HG03469 (cell line): ENCODE measurements around the gene ELMO3.

Source experiments
- ATAC-seq: cut with Tn5 transposase; IDR thresholded peaks from one replicate; pipeline ENCODE4 v1.9.1; 2021; ENCODE audit warnings: mild to moderate bottlenecking, moderate library complexity, moderate number of reproducible peaks; ENCODE audit not compliant: unreplicated experiment

ELMO3 gene

DNA sequence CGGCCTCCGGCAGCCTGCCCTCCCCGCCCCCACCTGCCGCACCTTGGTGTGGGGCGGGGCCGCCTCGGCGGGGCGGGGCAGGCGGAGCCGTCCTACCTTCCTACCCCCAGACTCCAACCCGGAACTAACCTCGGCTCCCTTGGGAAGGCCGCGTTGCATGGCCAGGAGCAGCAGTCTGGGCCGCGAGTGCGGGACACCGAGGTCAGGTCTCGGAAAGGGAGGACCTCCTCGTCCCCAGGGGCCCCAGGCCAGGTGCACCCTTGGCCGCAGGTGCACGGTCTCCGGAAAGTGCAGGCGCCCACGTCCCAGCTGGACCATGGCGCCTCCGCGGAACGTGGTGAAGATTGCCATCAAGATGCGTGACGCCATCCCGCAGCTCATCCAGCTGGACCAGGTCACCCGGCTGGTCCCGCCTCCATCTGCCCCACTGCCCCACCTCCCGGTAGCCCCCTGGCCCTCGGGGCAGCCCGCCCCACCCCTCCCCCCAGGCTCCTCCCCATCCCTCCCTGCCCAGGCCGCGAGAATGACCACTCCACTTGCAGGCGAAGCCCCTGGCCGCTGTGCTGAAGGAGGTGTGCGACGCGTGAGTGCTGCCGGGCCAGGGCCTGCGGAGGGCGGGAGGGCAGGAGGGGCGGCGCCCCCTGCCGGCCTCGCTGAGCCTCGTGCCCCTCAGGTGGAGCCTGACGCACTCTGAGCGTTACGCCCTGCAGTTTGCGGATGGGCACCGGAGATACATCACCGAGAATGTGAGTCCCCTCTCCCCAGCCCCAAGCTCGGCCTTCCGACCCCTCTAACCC lies at the start of gene ELMO3:
Gene ELMO3, plus strand, starts transcription at position 121 of the 797 bp plus-strand sequence. Its CDS starts 196 bp downstream, at position 317.
- ATAC-seq, result no peak

DNA sequence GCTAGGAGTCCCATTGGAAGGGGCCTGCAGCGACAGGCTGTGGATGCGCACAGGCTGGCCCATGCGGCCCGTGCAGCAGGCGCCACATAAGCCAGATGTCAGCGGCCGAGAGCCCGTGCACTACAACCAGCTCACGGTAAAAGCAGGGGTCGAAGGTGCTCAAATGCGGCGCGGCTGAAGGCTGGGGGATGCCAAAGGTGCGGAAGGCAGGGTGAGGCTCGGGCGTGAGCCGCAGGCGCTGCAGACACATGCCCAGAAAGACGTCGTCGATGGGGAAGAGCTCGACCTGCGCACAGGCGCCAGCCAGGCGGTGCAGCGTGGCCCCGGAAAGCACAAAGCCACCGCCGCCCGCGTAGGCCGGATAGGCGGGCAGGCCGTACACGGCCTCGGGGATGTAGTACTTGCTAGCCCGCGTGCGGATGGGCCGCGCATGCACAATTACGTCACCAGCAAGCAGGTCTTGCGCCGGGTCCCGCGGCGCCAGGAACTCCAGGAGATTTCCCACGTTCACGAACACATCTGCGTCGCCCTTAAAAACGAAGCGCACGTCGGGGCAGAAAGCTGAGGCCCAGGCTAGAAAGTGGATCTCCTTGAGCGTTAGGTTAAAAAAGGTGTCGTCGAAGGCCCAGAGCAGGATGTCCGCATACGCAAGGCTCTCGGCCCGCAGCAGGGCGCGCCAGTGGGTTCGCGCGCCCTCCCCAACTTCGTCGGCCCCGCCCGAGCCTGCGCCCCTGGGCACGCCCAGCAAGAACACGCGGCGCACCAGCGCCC lies 49.5 kb upstream of the ELMO3 start:
- no peak for ATAC-seq

DNA sequence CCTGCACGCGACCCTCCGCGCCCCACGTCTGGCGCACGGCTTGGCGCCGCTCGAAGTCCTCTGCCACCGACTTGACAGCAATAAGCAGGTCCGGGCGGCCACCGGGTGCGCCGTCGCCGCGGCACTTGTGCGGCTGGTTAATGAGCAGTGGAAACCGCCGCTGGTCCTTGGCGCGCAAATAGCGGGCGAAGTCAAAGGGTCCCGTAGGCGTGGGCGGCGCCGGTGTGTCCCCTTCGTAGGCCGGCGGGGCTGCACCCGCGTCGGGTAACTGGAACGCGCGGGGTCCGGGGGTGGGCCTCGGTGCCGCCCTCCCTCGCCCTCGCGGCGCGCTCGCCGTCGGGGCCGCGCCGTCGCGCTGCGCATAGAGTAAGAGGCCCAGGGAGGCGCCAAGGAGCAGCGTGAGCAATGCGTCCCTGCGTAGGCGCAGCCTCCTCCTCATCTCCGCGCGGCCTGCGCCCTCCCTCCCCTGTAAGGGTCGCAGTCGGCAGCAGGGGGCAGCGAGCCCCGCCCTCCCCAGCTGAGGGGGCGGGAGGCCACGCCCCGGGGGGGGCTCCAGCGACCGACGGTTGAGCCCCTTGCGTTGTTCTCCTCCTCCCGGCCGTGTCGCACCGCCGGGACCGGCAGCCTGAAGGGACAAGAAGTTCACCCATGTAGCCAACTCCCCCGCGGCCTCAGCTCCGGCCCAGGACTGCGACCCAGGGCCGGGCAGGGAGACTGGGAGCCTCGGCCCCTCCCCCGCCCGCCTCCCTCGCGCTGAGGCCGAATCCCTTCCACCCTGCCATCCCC lies 48.7 kb upstream of the ELMO3 start:
- ATAC-seq, result no peak

DNA sequence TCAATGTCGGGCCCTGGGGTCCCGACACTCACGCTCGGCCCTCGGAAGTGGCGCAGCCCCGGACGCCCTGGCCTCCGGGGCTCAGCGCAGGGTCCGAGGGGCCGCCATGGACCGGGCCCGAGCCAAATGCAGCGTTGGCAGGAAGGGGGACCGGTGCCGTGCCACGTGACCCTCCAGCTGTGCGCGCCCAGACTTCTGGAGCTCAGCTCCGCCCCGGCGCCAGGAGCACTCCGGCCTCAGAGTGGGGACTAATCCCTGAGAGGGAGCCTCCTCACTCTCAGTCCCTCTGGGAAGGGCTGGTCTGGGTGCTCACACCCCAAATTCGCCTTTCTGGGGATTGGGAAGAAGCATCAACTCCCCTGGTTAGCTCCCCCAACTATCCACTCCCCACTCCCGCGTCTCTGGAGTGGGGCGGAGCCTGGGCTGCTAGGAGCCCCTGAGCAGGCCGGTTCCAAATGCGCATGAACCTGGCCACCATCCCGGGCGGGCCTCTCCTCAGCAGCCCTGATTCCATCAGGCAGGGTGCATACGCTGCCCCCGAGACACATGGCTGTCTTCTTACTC lies 48.0 kb upstream of the ELMO3 start, which contains the start of gene B3GNT9:
Gene B3GNT9, minus strand, starts transcription at position 166 of the 564 bp plus-strand sequence. CDS start 513 bp downstream, outside the sequence.
- ATAC-seq, result no peak

GRCh38 chr16:67151431-67152097 lies 47.4 kb upstream of the ELMO3 start:
- ATAC-seq, result no peak

- no peak for ATAC-seq
These were observed 44.2 kb upstream of the ELMO3 start for GRCh38 chr16:67154578-67155294.

- no peak for ATAC-seq
These were observed 43.4 kb upstream of the ELMO3 start for GRCh38 chr16:67155295-67156142.

GRCh38 chr16:67156143-67156844 lies 42.6 kb upstream of the ELMO3 start:
- no peak for ATAC-seq

DNA sequence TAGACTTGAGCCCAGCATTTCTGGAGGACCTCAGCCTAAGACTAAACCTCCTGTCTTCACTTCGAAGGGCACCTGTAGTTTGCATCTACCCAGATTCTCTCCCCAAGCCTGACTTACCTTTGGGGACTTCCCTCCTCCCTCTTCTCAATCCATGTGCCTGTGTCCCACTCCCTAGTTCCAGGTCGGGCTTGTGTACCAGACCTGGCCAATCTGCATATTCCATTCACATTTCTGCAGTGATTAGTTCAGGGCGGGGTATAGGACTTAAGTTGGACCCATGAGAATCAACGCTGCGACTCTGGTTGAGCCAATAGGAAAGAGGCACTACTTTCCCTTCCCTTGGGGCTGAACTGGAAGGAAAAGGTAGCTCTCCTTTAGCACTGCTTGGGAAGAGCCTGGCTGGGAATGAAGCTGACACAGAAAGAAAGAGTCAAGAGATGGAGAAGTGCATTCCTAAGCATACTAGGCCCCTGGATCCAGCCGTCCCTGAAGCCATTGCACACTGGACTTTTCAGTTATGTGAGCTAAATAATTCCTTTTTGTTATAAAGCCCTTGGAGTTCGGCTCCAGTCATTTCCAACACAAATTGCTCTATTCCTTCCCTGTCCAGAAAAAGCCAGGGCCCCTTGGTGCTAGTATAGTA lies 41.7 kb upstream of the ELMO3 start:
- no peak for ATAC-seq

DNA sequence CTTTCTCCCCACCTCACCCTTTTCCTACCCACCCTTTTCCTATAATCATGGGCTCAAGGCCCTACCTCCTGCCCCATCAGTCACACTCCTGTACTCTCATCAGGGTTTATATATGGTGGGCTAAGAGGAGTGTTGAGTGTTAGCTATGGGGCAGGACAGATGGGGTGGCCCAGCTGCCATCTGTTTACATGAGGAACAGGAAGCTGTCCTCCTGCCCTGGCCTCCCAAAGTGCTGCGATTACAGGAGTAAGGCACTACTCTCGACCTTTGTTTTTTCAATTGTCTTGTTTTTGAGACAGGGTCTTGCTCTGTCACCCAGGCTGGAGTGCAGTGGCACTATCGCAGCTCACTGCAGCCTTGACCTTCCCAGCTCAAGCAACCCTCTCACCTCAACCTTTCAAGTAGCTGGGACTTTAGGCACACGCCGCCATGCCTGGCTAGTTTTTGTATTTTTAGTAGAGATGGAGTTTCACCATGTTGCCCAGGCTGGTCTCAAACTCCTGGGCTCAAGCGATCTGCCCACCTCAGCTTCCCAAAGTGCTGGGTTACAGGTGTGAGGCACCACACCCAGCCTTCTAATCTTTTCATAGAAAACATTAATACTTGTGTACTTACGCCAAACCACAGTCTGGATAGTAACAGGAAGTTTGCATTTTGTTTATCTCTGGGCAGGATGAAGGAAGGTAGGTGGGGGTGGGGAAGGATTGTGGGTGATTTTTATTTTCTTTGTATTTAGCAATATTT lies 40.9 kb upstream of the ELMO3 start:
- ATAC-seq, result no peak

- ATAC-seq, result no peak
These were observed 40.0 kb upstream of the ELMO3 start for GRCh38 chr16:67158637-67159600.

DNA sequence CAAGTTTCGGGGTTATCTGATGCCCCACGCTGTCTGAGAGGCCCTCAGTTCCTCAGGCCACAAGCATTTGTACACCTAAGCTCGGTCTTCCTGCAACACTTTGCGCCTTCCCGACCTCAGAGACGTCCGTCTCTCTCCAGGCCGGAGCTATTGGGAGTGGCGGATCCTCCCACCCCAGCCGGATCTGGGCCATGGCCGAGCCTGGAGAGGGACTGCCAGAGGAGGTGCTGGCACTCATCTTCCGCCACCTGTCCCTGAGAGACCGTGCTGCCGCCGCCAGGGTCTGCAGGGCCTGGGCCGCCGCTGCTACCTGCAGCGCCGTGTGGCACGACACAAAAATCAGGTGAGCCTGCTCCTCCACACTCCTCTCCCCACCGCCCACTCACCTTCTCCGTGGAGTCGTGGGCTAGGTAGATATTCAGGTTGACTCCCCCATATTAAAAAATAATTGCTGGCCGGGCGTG lies 37.3 kb upstream of the ELMO3 start:
- no peak for ATAC-seq

GRCh38 chr16:67162506-67163163 lies 36.3 kb upstream of the ELMO3 start:
- ATAC-seq, result no peak

DNA sequence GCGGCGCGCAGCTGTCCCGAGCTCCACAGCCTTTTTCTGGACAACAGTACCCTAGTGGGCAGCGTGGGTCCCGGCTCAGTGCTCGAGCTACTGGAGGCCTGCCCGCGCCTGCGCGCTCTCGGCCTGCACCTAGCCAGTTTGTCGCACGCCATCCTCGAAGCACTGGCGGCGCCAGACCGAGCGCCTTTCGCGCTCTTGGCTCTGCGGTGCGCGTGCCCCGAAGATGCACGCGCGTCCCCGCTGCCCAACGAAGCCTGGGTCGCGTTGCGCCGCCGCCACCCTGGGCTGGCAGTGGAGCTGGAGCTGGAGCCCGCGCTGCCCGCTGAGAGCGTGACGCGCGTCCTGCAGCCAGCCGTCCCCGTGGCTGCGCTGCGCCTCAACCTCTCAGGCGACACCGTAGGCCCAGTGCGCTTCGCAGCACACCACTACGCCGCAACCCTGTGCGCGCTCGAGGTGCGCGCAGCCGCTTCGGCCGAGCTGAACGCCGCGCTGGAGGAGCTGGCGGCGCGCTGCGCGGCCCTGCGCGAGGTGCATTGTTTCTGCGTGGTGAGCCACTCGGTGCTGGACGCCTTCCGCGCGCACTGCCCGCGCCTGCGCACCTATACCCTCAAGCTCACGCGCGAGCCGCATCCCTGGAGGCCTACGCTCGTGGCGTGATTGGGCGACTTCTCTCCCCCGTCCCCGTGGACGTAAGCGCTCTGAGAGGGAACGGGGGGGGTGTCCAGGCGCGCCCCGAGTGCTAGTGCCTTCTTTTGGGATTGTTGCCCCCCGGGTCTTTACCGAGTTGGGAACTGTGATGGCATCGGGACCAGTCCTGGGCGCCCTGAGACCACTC lies 35.5 kb upstream of the ELMO3 start:
- ATAC-seq, result no peak
